BE2C (cell line): Measurements from ENCODE around the gene ITGB5.
A peak's percentile ranks its signal among the peaks of the same experiment; 100 is the strongest.
"Not testable (repeated sequence)": the region's sequence is repeated elsewhere in the genome, so short reads cannot be mapped to it uniquely, and the experiment has no call there.

Experiments used
- DNase-seq: peaks from one replicate; pipeline ENCODE4 v3.0.0-alpha.2; 2020
- H3K27me3 ChIP-seq: fragments of 250-450 bp; sonication (Bioruptor Pico); 2 replicates; pipeline ENCODE4 v1.5.1; 2020; ENCODE audit warnings: mild to moderate bottlenecking
- H3K36me3 ChIP-seq: fragments of 250-450 bp; sonication (Bioruptor Pico); 2 replicates; pipeline ENCODE4 v1.5.1; 2020; ENCODE audit warnings: mild to moderate bottlenecking
- H3K4me1 ChIP-seq: fragments of 250-450 bp; sonication (Bioruptor Pico); 2 replicates; pipeline ENCODE4 v1.5.1; 2020
- H3K4me3 ChIP-seq: 2 replicates; pipeline ENCODE4 v1.5.1; 2011; ENCODE audit warnings: low read depth, low read length
- H3K9me3 ChIP-seq: fragments of 250-450 bp; sonication (Bioruptor Pico); 2 replicates; pipeline ENCODE4 v1.5.1; 2020
- CTCF ChIP-seq: IDR thresholded peaks from 2 replicates; pipeline ENCODE4 v1.5.1; 2012; ENCODE audit warnings: mild to moderate bottlenecking, low read depth, low read length

ITGB5 gene

DNA sequence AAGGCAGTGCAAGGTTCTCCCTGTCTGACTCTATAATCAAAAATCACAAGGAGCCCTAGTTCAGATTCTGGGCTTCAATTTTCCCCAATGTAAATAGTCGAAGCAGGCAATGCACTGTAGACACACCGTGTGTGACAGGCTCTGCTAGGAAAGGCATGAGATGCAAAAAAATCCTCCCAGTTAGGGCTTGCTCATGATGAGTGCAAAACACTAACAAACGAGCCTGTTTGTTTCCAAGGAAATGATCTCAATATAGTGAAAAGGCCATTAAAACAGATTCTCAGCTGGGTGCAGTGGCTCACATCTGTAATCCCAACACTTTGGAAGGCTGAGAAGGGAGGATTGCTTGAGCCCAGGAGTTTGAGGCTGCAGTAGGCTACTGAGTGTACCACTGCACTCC lies 101.2 kb downstream of the ITGB5 start:
- no peak for TF ChIP-seq CTCF
- no peak overlapping the region for H3K4me3 ChIP-seq
- no peaks in the 10 kb centered on the region; the same call in 1 of the 2 replicates for H3K9me3 ChIP-seq
- peaks cover 5% of the 10 kb centered on the region; the same call in 1 of the 2 replicates for H3K36me3 ChIP-seq
- no peaks in the 10 kb centered on the region for H3K27me3 ChIP-seq
- peaks cover 29% of the 10 kb centered on the region for H3K4me1 ChIP-seq
- DNase-seq = no peak

- Histone ChIP-seq H3K4me1 (peaks cover 35% of the 10 kb centered on the region), H3K36me3 (peaks cover 5% of the 10 kb centered on the region; the same call in 1 of the 2 replicates), H3K4me3 (no peak overlapping the region), H3K9me3 (no peaks in the 10 kb centered on the region; the same call in 1 of the 2 replicates), H3K27me3 (no peaks in the 10 kb centered on the region)
- TF ChIP-seq CTCF = no peak
- no peak for DNase-seq
These were observed 102.3 kb downstream of the ITGB5 start for GRCh38 chr3:124784686-124785382.

- no peak for DNase-seq
- Histone ChIP-seq H3K36me3 (peaks cover 5% of the 10 kb centered on the region; the same call in 1 of the 2 replicates), H3K4me3 (no peak overlapping the region), H3K9me3 (no peaks in the 10 kb centered on the region; the same call in 1 of the 2 replicates), H3K4me1 (peaks cover 35% of the 10 kb centered on the region), H3K27me3 (no peaks in the 10 kb centered on the region)
- no peak for TF ChIP-seq CTCF
These were observed 103.5 kb downstream of the ITGB5 start for GRCh38 chr3:124783696-124784095.

GRCh38 chr3:124782377-124782712 lies 104.8 kb downstream of the ITGB5 start:
- not testable (repeated sequence) for H3K9me3 ChIP-seq, H3K27me3 ChIP-seq, DNase-seq, H3K4me3 ChIP-seq, H3K36me3 ChIP-seq
- H3K4me1 ChIP-seq = peaks cover 34% of the 10 kb centered on the region

GRCh38 chr3:124781476-124782376 lies 105.4 kb downstream of the ITGB5 start:
- no peak for TF ChIP-seq CTCF
- Histone ChIP-seq H3K9me3 (no peaks in the 10 kb centered on the region; the same call in 1 of the 2 replicates), H3K36me3 (peaks cover 5% of the 10 kb centered on the region; the same call in 1 of the 2 replicates), H3K4me1 (peaks cover 34% of the 10 kb centered on the region), H3K27me3 (no peaks in the 10 kb centered on the region), H3K4me3 (no peak overlapping the region)
- DNase-seq = no peak

- H3K4me3 ChIP-seq = no peak overlapping the region
- peak; percentile 80 for DNase-seq
- no peak for TF ChIP-seq CTCF
These were observed 106.2 kb downstream of the ITGB5 start for GRCh38 chr3:124780761-124781475.

More at GRCh38 chr3:124780761-124781475, 106.2 kb downstream of the ITGB5 start:
- Histone ChIP-seq H3K36me3 (peaks cover 5% of the 10 kb centered on the region; the same call in 1 of the 2 replicates), H3K27me3 (no peaks in the 10 kb centered on the region), H3K9me3 (no peaks in the 10 kb centered on the region; the same call in 1 of the 2 replicates), H3K4me1 (peaks cover 39% of the 10 kb centered on the region)
